Ishikawa (cell line): ENCODE data around the gene CKAP2.

Source experiments
- FOXM1 ChIP-seq: IDR thresholded peaks from 2 replicates; pipeline ENCODE4 v1.6.1; 2012; ENCODE audit warnings: low read depth, borderline replicate concordance
- RAD21 ChIP-seq: IDR thresholded peaks from 2 replicates; pipeline ENCODE4 v1.6.1; 2012; ENCODE audit warnings: low read depth
- REST ChIP-seq: IDR thresholded peaks from 2 replicates; pipeline ENCODE4 v1.6.1; 2012; ENCODE audit warnings: low read depth, mild to moderate bottlenecking
- YY1 ChIP-seq: IDR thresholded peaks from 2 replicates; pipeline ENCODE4 v1.6.1; 2012; ENCODE audit warnings: low read depth
- ZBTB7A ChIP-seq: IDR thresholded peaks from 2 replicates; pipeline ENCODE4 v1.6.1; 2012; ENCODE audit warnings: low read depth

- no peak for TF ChIP-seq FOXM1
- no peak for TF ChIP-seq RAD21
- TF ChIP-seq ZBTB7A = no peak
- no peak for TF ChIP-seq REST
- no peak for TF ChIP-seq YY1
These were observed 41.2 kb upstream of the CKAP2 start for GRCh38 chr13:52414051-52414450.
